ENCODE data around the gene PRPF40A.

Gene PRPF40A

GRCh38 chr2:152658221-152658620 is 59.0 kb downstream of the PRPF40A start:
- no peak for DNase-seq (ENCODE audit: low read depth in 1 of 2, low spot score in 1 of 2)
- in situ Hi-C loops (cut with HindIII; ENCODE audit: low pct_unique_long_range_greater_than_20kb, low sequenced_read_pairs) = no loop called here
- TF ChIP-seq JUND (IDR thresholded peaks at IDR 0.05; ENCODE audit: low read depth) = no peak

- no peak for TF ChIP-seq JUND (IDR thresholded peaks at IDR 0.05; ENCODE audit: low read depth)
- in situ Hi-C loops (cut with HindIII; ENCODE audit: low pct_unique_long_range_greater_than_20kb, low sequenced_read_pairs) = no loop called here
- no peak for DNase-seq (ENCODE audit: low read depth in 1 of 2, low spot score in 1 of 2)
Observed at GRCh38 chr2:152657043-152657442, 60.2 kb downstream of the PRPF40A start.

GRCh38 chr2:152655880-152656279 is 61.4 kb downstream of the PRPF40A start:
- no peak for TF ChIP-seq JUND (IDR thresholded peaks at IDR 0.05; ENCODE audit: low read depth)
- in situ Hi-C loops (cut with HindIII; ENCODE audit: low pct_unique_long_range_greater_than_20kb, low sequenced_read_pairs) = no loop called here
- DNase-seq (ENCODE audit: low read depth in 1 of 2, low spot score in 1 of 2) = no peak

- in situ Hi-C loops (cut with HindIII; ENCODE audit: low pct_unique_long_range_greater_than_20kb, low sequenced_read_pairs) = no loop called here
- no peak for TF ChIP-seq JUND (IDR thresholded peaks at IDR 0.05; ENCODE audit: low read depth)
- DNase-seq (ENCODE audit: low read depth in 1 of 2, low spot score in 1 of 2) = no peak
Observed at GRCh38 chr2:152651834-152652233, 65.4 kb downstream of the PRPF40A start.

GRCh38 chr2:152650768-152651371 is 66.4 kb downstream of the PRPF40A start:
- no peak for DNase-seq (ENCODE audit: low read depth in 1 of 2, low spot score in 1 of 2)
- TF ChIP-seq JUND (IDR thresholded peaks at IDR 0.05; ENCODE audit: low read depth) = no peak
- in situ Hi-C loops (cut with HindIII; ENCODE audit: low pct_unique_long_range_greater_than_20kb, low sequenced_read_pairs) = no loop called here

GRCh38 chr2:152649997-152650396 is 67.3 kb downstream of the PRPF40A start:
- no peak for DNase-seq (ENCODE audit: low read depth in 1 of 2, low spot score in 1 of 2)

GRCh38 chr2:152648336-152648735 is 68.9 kb downstream of the PRPF40A start:
- no peak for TF ChIP-seq JUND (IDR thresholded peaks at IDR 0.05; ENCODE audit: low read depth)
- no peak for DNase-seq (ENCODE audit: low read depth in 1 of 2, low spot score in 1 of 2)
- in situ Hi-C loops (cut with HindIII; ENCODE audit: low pct_unique_long_range_greater_than_20kb, low sequenced_read_pairs) = no loop called here

More at GRCh38 chr2:152649997-152650396, 67.3 kb downstream of the PRPF40A start:
- in situ Hi-C loops (cut with HindIII; ENCODE audit: low pct_unique_long_range_greater_than_20kb, low sequenced_read_pairs) = no loop called here
- no peak for TF ChIP-seq JUND (IDR thresholded peaks at IDR 0.05; ENCODE audit: low read depth)

GRCh38 chr2:152647552-152647951 is 69.7 kb downstream of the PRPF40A start:
- no peak for TF ChIP-seq JUND (IDR thresholded peaks at IDR 0.05; ENCODE audit: low read depth)
- in situ Hi-C loops (cut with HindIII; ENCODE audit: low pct_unique_long_range_greater_than_20kb, low sequenced_read_pairs) = no loop called here
- no peak for DNase-seq (ENCODE audit: low read depth in 1 of 2, low spot score in 1 of 2)

GRCh38 chr2:152646775-152647174 is 70.5 kb downstream of the PRPF40A start:
- TF ChIP-seq JUND (IDR thresholded peaks at IDR 0.05; ENCODE audit: low read depth) = no peak
- peak in 1 of 2 experiments; percentile 24 for DNase-seq (ENCODE audit: low read depth in 1 of 2, low spot score in 1 of 2)
- in situ Hi-C loops (cut with HindIII; ENCODE audit: low pct_unique_long_range_greater_than_20kb, low sequenced_read_pairs) = no loop called here

- in situ Hi-C loops (cut with HindIII; ENCODE audit: low pct_unique_long_range_greater_than_20kb, low sequenced_read_pairs) = no loop called here
- peak in 1 of 2 experiments; percentile 52 for DNase-seq (ENCODE audit: low read depth in 1 of 2, low spot score in 1 of 2)
- TF ChIP-seq JUND (IDR thresholded peaks at IDR 0.05; ENCODE audit: low read depth) = no peak
Observed at GRCh38 chr2:152646264-152646663, 71.0 kb downstream of the PRPF40A start.

- TF ChIP-seq JUND (IDR thresholded peaks at IDR 0.05; ENCODE audit: low read depth) = no peak
- no peak for DNase-seq (ENCODE audit: low read depth in 1 of 2, low spot score in 1 of 2)
- in situ Hi-C loops (cut with HindIII; ENCODE audit: low pct_unique_long_range_greater_than_20kb, low sequenced_read_pairs) = no loop called here
Observed at GRCh38 chr2:152644189-152644873, 72.9 kb downstream of the PRPF40A start.

- in situ Hi-C loops (cut with HindIII; ENCODE audit: low pct_unique_long_range_greater_than_20kb, low sequenced_read_pairs) = no loop called here
- TF ChIP-seq JUND (IDR thresholded peaks at IDR 0.05; ENCODE audit: low read depth) = no peak
- no peak for DNase-seq (ENCODE audit: low read depth in 1 of 2, low spot score in 1 of 2)
Observed at GRCh38 chr2:152638590-152638989, 78.7 kb downstream of the PRPF40A start.

- TF ChIP-seq JUND (IDR thresholded peaks at IDR 0.05; ENCODE audit: low read depth) = no peak
- in situ Hi-C loops (cut with HindIII; ENCODE audit: low pct_unique_long_range_greater_than_20kb, low sequenced_read_pairs) = no loop called here
- no peak for DNase-seq (ENCODE audit: low read depth in 1 of 2, low spot score in 1 of 2)
Observed at GRCh38 chr2:152638056-152638455, 79.2 kb downstream of the PRPF40A start.

Data from T47D (cell line).